NCI-H524 (cell line): ENCODE results near the gene REL.
"Not testable (repeated sequence)": the region's sequence is repeated elsewhere in the genome, so short reads cannot be mapped to it uniquely, and the experiment has no call there.

ENCODE experiments used
- DNase-seq, 2 experiments: peaks; one replicate each; lab custom pipeline; 2025; lab: John Stamatoyannopoulos, UW

The REL gene

DNA sequence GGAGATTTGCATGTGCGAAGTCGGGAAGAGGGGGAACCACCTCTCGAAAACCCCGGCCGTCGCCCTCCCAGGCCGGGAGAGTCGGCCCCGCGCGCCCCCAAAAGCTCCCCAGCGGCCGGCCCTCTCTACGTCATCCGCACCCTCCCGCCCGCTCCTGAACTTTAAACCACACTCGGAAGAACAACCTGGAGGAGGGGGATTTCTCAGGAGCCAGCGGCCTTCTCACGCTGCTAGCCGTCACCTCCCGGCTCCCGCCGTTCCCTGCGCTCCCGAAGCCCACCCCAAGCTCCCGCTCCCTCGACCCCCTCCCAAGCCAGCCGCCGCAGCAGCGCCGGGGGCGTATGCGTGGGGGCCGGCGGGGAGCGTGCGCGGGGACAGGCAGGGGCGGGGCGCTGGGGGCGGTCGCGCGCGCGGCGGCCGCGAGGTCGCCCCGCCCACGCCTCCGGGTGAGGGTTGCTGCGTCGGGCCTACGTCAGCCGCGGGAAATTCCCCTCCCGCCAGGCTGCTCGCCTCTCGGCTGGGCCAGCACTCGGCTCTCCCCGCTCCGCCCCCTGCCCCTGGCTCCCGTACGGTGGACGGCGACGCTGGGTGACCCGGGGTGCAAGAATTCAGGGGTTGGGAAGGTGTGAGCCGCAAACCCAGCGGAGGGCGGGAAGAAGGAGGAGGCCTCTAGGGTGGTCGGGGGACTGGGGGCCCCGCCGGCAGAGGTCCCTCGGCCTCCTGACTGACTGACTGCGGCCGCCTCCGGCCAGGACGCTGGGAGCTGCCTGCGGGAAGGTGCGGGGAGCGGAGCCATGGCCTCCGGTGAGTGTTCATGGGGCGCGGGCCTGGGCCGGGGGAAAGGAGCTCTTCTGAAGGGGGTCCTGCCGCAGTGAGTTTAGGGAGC is at the start of gene REL:
Gene REL, plus strand, starts transcription at position 528 of the 886 bp plus-strand sequence. Its CDS starts 267 bp downstream, at position 795.
- peak; percentile 68 to 85 for DNase-seq

GRCh38 chr2:60831921-60832320 is 49.5 kb upstream of the REL start:
- DNase-seq = no peak

DNA sequence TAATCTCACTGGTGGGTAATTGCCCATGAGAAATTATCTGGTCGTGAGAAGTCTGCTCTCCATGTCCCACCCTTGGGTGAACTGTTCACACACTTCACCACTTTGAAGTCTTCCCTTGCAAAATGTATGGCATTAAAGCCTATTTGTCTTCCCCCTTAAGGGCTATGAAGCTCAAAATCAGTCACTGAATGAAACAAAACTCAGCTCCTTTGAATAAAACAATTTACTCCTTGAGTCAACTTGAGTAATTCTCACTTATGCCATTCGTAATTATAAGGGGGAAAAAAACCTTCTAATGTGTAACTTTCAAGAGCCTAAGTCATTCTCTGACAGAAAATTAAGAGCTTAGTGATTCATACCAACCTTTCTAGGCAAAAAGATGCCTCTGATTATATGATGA is 48.8 kb upstream of the REL start:
- DNase-seq = no peak

GRCh38 chr2:60834270-60834717 is 47.1 kb upstream of the REL start:
- DNase-seq = no peak

DNA sequence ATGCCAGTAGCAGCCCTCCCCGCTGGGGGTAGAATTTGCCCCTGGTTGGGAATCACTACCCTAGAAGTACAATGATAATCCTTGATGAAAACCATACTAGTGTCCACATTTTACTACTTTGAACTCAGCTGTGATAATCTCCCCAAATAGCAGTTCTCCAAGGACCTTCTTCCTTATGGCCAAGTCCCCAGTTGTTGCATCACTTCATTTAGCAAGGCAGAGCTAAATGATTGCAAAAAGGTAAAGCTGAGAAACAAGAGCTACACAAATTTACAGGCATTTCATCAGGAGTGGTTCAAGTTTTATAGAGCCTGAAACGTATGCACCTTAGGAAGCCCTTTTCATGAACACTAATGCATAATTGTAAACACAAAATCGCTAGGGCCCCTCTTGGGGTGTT is 44.9 kb upstream of the REL start:
- no peak for DNase-seq

DNA sequence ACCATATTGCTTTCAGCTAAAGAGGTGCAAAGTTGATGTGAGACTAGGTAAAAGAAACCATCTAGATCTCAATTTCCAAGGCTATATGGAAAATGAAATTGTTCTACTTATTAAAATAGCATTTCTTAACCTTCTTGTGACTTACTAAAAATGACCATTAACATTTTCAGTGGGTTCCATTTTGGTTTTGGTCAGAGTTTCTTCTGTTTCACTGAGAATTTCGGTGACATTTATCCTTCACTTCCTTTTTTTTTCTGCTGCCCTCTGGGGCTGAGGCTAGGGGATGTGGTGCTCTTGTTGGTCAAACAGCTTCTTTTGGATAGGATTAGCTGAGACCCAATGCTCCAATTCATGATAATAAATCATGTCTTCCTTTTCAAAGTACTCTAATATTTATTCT is 44.3 kb upstream of the REL start:
- DNase-seq = no peak

DNA sequence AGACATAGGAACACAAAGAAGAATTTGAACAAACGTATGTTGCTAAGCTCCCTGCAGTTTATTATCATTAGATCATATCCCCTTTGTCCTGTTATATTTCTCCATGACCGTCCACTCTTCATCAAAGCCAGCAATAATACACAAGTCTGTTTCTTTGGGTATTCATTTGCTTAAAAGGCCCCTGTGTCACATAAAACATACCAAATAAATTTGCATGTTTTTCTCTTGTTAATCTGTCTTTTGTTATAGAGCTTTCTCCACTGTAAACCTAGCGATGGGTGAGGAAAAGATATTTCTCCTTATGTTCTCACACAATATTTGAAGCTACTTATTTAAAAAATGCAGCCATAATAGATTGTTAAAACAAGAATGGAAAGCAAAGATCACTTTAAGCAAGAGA is 42.9 kb upstream of the REL start:
- no peak for DNase-seq

GRCh38 chr2:60839126-60839813 is 42.1 kb upstream of the REL start:
- no peak for DNase-seq

DNA sequence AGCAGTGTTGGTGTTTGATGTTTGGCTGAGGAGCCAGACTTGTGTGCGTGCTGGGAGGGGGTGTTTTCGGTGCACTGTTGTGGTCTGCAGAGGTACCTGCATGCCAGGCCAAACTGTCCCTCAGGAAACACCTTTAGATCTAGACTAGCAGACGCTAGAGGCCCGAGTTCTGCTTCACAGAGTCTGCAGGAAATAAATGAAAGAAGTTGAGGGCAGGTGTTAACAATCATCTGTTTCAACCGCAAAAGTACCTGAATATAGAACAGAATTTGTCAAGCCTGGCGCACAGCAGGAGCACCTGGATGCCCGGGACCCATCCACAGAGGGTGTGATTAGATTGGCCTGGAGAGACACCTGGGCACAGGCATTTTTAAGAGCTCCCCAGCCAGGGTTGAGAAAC is 40.5 kb upstream of the REL start:
- no peak for DNase-seq

- DNase-seq = no peak
These were observed 38.4 kb upstream of the REL start for GRCh38 chr2:60843006-60843405.

- no peak for DNase-seq
These were observed 37.3 kb upstream of the REL start for GRCh38 chr2:60844105-60844504.

- DNase-seq = no peak
These were observed 33.5 kb upstream of the REL start for GRCh38 chr2:60847854-60848253.

DNA sequence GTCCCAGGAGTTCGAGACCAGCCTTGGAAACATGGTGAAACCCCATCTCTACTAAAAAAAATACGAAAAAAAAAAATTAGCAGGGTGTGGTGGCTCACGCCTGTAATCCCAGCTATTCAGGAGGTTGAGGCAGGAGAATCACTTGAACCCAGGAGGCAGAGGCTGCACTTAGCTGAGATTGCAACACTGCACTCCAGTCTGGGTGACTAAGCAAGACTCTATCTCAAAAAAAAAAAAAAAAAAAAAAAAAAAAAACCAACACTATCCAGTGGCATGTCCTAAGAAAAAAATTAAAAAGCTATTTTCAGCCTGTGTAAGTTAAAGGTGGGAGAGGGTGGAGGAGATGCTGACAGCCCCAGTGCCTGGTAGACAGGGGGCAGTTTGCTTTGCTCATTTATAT is 32.2 kb upstream of the REL start:
- no peak for DNase-seq

- no peak for DNase-seq
These were observed 29.0 kb upstream of the REL start for GRCh38 chr2:60852282-60852860.

GRCh38 chr2:60853531-60853930 is 27.8 kb upstream of the REL start:
- no peak for DNase-seq

- DNase-seq = no peak
These were observed 25.2 kb upstream of the REL start for GRCh38 chr2:60855989-60856669.

DNA sequence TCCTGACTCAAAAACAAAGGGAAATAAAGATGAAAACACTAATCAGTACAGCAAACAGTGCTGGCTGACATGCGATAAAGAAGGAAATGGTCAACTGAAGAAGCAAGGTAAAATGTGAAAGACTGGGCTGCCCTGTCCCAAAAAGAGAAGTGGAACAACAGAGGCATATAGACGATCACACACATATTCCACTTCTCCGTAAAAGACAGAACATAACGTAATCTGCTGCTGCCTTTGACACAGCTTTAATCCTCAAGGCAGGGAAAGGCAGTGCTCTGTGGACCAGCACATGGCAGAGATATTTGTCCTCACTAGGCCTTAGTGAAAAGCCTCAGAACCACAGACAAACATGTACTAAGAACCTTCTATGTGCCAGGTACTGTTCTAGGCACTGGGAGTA is 24.3 kb upstream of the REL start:
- no peak for DNase-seq

DNA sequence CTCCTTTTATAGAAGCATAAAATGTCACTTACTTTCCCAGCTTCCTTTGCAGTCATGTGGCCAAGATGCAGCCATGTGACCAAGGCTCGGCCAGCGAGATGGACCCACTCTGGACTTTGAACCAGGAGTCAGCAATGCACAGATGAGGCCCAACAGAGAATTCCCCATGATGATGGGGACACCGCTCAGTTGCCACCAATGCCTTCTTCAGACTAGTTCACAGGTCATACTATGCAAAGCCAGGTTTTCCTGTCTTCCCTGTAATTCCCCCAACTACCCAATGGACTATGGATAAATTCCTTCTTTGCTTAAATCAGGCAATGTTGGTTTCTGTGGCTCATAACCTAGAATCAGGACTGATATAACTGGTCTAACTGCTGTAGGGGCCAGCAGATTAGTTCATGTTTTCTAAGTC is 22.5 kb upstream of the REL start:
- no peak for DNase-seq

GRCh38 chr2:60861736-60862135 is 19.6 kb upstream of the REL start:
- DNase-seq = peak in 1 of 2 experiments; percentile 37

DNA sequence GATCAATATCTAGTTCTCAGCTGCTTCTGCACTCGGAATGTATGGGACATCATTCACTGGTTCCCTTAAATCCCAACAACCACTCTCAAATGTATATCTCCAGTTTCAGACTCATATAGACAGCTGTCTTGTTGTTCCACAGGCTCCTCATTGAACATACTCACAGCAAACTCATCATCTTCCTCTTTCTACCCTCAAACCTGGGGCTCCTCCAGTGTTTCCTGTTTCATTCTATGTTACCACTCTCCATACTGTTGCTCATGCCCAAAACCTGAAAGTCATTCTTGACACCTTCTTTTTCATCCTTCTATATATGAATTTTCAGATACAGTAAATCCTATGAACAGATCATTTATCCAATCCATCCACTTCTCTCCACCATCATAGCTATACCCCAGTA is 18.7 kb upstream of the REL start:
- DNase-seq = no peak

GRCh38 chr2:60865361-60865760 is 16.0 kb upstream of the REL start:
- not testable (repeated sequence) for DNase-seq

DNA sequence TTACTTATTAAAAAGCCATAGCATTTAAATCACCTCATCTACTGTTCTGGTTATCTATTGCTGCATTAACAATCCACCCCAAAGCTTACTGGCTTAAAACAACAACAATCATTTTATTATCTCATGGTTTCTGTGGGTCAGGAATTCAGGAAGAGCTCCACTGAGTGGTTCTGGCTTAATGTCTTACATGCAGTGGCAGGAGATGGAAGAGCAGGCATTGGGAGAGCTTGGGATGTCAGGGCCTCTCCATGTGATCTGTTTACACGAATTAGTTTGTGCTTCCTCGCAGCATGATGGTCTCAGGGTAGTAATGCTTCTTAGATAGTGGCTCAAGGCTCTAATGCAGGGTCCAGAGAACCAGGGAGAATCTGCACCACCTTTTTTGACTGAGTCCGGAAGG is 14.4 kb upstream of the REL start:
- DNase-seq = no peak
